SK-N-SH treated with all-trans-retinoic acid at 6 μM for 48 hours (cell line): ENCODE measurements around the gene PKNOX2.

ENCODE experiments used
- ATAC-seq: fragments of 200-7000 bp; cut with Tn5 transposase; 3 replicates; pipeline ENCODE4 v1.9.1; 2020; ENCODE audit warnings: mild to moderate bottlenecking, moderate library complexity
- ARNTL ChIP-seq: fragments of 450-650 bp; formaldehyde crosslinking; IDR thresholded peaks from 2 replicates; pipeline ENCODE4 v1.5.0; 2020; ENCODE audit warnings: low read depth, mild to moderate bottlenecking, moderate library complexity, borderline replicate concordance
- BACH2 ChIP-seq: fragments of 250-450 bp; sonication (Bioruptor Pico); IDR thresholded peaks from 2 replicates; pipeline ENCODE4 v1.9.0; 2021; ENCODE audit warnings: mild to moderate bottlenecking, borderline replicate concordance
- CREB5 ChIP-seq: fragments of 250-450 bp; sonication (Bioruptor Pico); IDR thresholded peaks from 2 replicates; pipeline ENCODE4 v1.5.1; 2020; ENCODE audit warnings: low read depth, mild to moderate bottlenecking, moderate library complexity
- CSDC2 ChIP-seq: fragments of 250-450 bp; sonication (Bioruptor Pico); IDR thresholded peaks from 2 replicates; pipeline ENCODE4 v1.5.0; 2020; ENCODE audit warnings: mild to moderate bottlenecking, moderate library complexity
- ESRRG ChIP-seq: fragments of 250-450 bp; sonication (Bioruptor Pico); IDR thresholded peaks from 2 replicates; pipeline ENCODE4 v1.6.1; 2021; ENCODE audit warnings: mild to moderate bottlenecking
- GLIS3 ChIP-seq: fragments of 250-450 bp; sonication (Bioruptor Pico); IDR thresholded peaks from 2 replicates; pipeline ENCODE4 v1.5.0; 2020; ENCODE audit warnings: mild to moderate bottlenecking, moderate library complexity
- ISL1 ChIP-seq: fragments of 250-450 bp; sonication (Bioruptor Pico); IDR thresholded peaks from 2 replicates; pipeline ENCODE4 v2.1.2; 2022; ENCODE audit warnings: mild to moderate bottlenecking, moderate library complexity
- PATZ1 ChIP-seq: fragments of 250-450 bp; sonication (Bioruptor Pico); IDR thresholded peaks from 2 replicates; pipeline ENCODE4 v1.8.0; 2020; ENCODE audit warnings: mild to moderate bottlenecking, moderate library complexity, borderline replicate concordance
- POU6F1 ChIP-seq: fragments of 250-450 bp; sonication (Bioruptor Pico); IDR thresholded peaks from 2 replicates; pipeline ENCODE4 v1.8.0; 2021; ENCODE audit warnings: low read depth, mild to moderate bottlenecking, moderate library complexity, borderline replicate concordance
- RARB ChIP-seq: fragments of 250-450 bp; sonication (Bioruptor Pico); IDR thresholded peaks from 2 replicates; pipeline ENCODE4 v1.8.0; 2021; ENCODE audit warnings: mild to moderate bottlenecking, moderate library complexity
- SNAI2 ChIP-seq: fragments of 250-450 bp; sonication (Bioruptor Pico); IDR thresholded peaks from 2 replicates; pipeline ENCODE4 v1.5.0; 2020; ENCODE audit warnings: mild to moderate bottlenecking, moderate library complexity
- TCF4 ChIP-seq: fragments of 250-450 bp; sonication (Bioruptor Pico); IDR thresholded peaks from 2 replicates; pipeline ENCODE4 v1.8.0; 2021; ENCODE audit warnings: mild to moderate bottlenecking, moderate library complexity, borderline replicate concordance
- TOX ChIP-seq: fragments of 250-450 bp; sonication (Bioruptor Pico); IDR thresholded peaks from 2 replicates; pipeline ENCODE4 v1.8.0; 2021; ENCODE audit warnings: mild to moderate bottlenecking, moderate library complexity, borderline replicate concordance
- ZC3H10 ChIP-seq: fragments of 250-450 bp; sonication (Bioruptor Pico); IDR thresholded peaks from 2 replicates; pipeline ENCODE4 v1.5.1; 2021; ENCODE audit warnings: mild to moderate bottlenecking, moderate library complexity
- ZFP3 ChIP-seq: fragments of 250-450 bp; sonication (Bioruptor Pico); IDR thresholded peaks from 2 replicates; pipeline ENCODE4 v1.5.0; 2020; ENCODE audit warnings: mild to moderate bottlenecking, moderate library complexity
- ZFP30 ChIP-seq: fragments of 450-650 bp; formaldehyde crosslinking; IDR thresholded peaks from 2 replicates; pipeline ENCODE4 v1.5.0; 2022; ENCODE audit warnings: mild to moderate bottlenecking, moderate library complexity
- ZNF565 ChIP-seq: fragments of 450-650 bp; formaldehyde crosslinking; conservative IDR thresholded peaks from 2 replicates; pipeline ENCODE4 v1.5.0; 2020; ENCODE audit warnings: low read depth, mild to moderate bottlenecking, moderate library complexity
- ZNF8 ChIP-seq: fragments of 450-650 bp; formaldehyde crosslinking; IDR thresholded peaks from 2 replicates; pipeline ENCODE4 v1.5.0; 2020; ENCODE audit warnings: mild to moderate bottlenecking, moderate library complexity

The PKNOX2 gene

GRCh38 chr11:125342281-125342930 is 177.9 kb downstream of the PKNOX2 start:
- TF ChIP-seq RARB (CRISPR knock-in tag): no peak
- TF ChIP-seq, all 23 proteins: peak for 0
- ATAC-seq: no peak

- no peak for TF ChIP-seq CSDC2 (CRISPR knock-in tag)
- TF ChIP-seq ZNF565 (CRISPR knock-in tag): no peak
- no peak for TF ChIP-seq ARNTL (CRISPR knock-in tag)
- no peak for TF ChIP-seq PATZ1
- TF ChIP-seq ZC3H10 (CRISPR knock-in tag): no peak
- TF ChIP-seq GLIS3: no peak
- TF ChIP-seq ESRRG (CRISPR knock-in tag): no peak
- no peak for TF ChIP-seq TOX
- TF ChIP-seq, all 23 proteins: peak for 0
- ATAC-seq: no peak
These were observed 178.7 kb downstream of the PKNOX2 start for GRCh38 chr11:125343086-125343717.

GRCh38 chr11:125343718-125344131 is 179.2 kb downstream of the PKNOX2 start:
- TF ChIP-seq CREB5: no peak
- no peak for TF ChIP-seq SNAI2 (CRISPR knock-in tag)
- no peak for TF ChIP-seq TCF4
- no peak for TF ChIP-seq ZFP30 (CRISPR knock-in tag)
- no peak for TF ChIP-seq GLIS3
- ATAC-seq: no peak

- TF ChIP-seq ISL1 (no peak), POU6F1 (CRISPR knock-in tag) (no peak), ZC3H10 (CRISPR knock-in tag) (no peak), BACH2 (no peak), SNAI2 (CRISPR knock-in tag) (no peak), ZNF565 (CRISPR knock-in tag) (no peak), ARNTL (CRISPR knock-in tag) (no peak), ZNF8 (no peak), RARB (CRISPR knock-in tag) (no peak), ZFP3 (CRISPR knock-in tag) (no peak), PATZ1 (no peak), CREB5 (no peak)
- ATAC-seq: no peak
These were observed 180.4 kb downstream of the PKNOX2 start for GRCh38 chr11:125344846-125345420.
